ENCODE data around the gene CPAMD8.
A peak's percentile ranks its signal among the peaks of the same experiment; 100 is the strongest.

Gene CPAMD8

GRCh38 chr19:16914421-16914820 lies 112.2 kb downstream of the CPAMD8 start:
- no peak for DNase-seq

- DNase-seq, result no peak
These were observed 113.8 kb downstream of the CPAMD8 start for GRCh38 chr19:16912780-16913179.

GRCh38 chr19:16911046-16911445 lies 115.6 kb downstream of the CPAMD8 start:
- no peak for DNase-seq

- DNase-seq, result no peak
These were observed 117.9 kb downstream of the CPAMD8 start for GRCh38 chr19:16908759-16909158.

GRCh38 chr19:16904599-16904998 lies 122.0 kb downstream of the CPAMD8 start:
- DNase-seq, result no peak

GRCh38 chr19:16903347-16903746 lies 123.3 kb downstream of the CPAMD8 start:
- DNase-seq, result no peak

GRCh38 chr19:16902545-16902944 lies 124.1 kb downstream of the CPAMD8 start:
- no peak for DNase-seq

- DNase-seq, result no peak
These were observed 125.0 kb downstream of the CPAMD8 start for GRCh38 chr19:16901491-16902175.

- no peak for DNase-seq
These were observed 127.0 kb downstream of the CPAMD8 start for GRCh38 chr19:16899566-16900075.

- no peak for DNase-seq
These were observed 128.1 kb downstream of the CPAMD8 start for GRCh38 chr19:16898361-16899015.

GRCh38 chr19:16897856-16898161 lies 128.8 kb downstream of the CPAMD8 start:
- DNase-seq, result no peak

- DNase-seq, result peak; percentile 93
These were observed 129.4 kb downstream of the CPAMD8 start for GRCh38 chr19:16897029-16897855.

GRCh38 chr19:16896146-16897028 lies 130.2 kb downstream of the CPAMD8 start:
- DNase-seq, result no peak

GRCh38 chr19:16895467-16896145 lies 131.0 kb downstream of the CPAMD8 start:
- no peak for DNase-seq

- no peak for DNase-seq
These were observed 132.5 kb downstream of the CPAMD8 start for GRCh38 chr19:16894080-16894479.

GRCh38 chr19:16893686-16893989 lies 133.0 kb downstream of the CPAMD8 start:
- peak; percentile 55 for DNase-seq

- no peak for DNase-seq
These were observed 133.5 kb downstream of the CPAMD8 start for GRCh38 chr19:16892868-16893685.

GRCh38 chr19:16892436-16892835 lies 134.2 kb downstream of the CPAMD8 start:
- DNase-seq, result no peak

- DNase-seq, result no peak
These were observed 134.8 kb downstream of the CPAMD8 start for GRCh38 chr19:16891696-16892382.

- DNase-seq, result no peak
These were observed 136.0 kb downstream of the CPAMD8 start for GRCh38 chr19:16890461-16891184.

Data from femur (tissue), 1 donor.